Smooth muscle cell (in vitro differentiated cells): ENCODE data around the gene PIK3R6. TPM values are rescaled to one million over a fixed set of nuclear protein-coding genes. Genes with fewer than 3 reads are reported as not detected.
A peak's percentile ranks its signal among the peaks of the same experiment; 100 is the strongest.

Experiments used
- DNase-seq: peaks from one replicate; lab custom pipeline; 2025; ENCODE audit not compliant: unreplicated experiment; lab: John Stamatoyannopoulos, UW
- H2AFZ ChIP-seq: fragments of 200-600 bp; sonication (generic); 2 replicates; pipeline ENCODE4 v1.6.0; 2016; ENCODE audit warnings: antibody characterized with exemption, low read depth, mild to moderate bottlenecking
- H3F3A ChIP-seq: fragments of 200-600 bp; sonication (generic); 2 replicates; pipeline ENCODE4 v1.6.0; 2017; ENCODE audit warnings: antibody characterized with exemption, low read depth
- H3K27ac ChIP-seq: fragments of 200-600 bp; sonication (generic); 2 replicates; pipeline ENCODE4 v1.5.1; 2016; ENCODE audit warnings: low read depth, mild to moderate bottlenecking
- H3K27me3 ChIP-seq: fragments of 200-600 bp; sonication (generic); 2 replicates; pipeline ENCODE4 v1.6.1; 2016; ENCODE audit warnings: low read depth, mild to moderate bottlenecking
- H3K36me3 ChIP-seq: fragments of 200-600 bp; sonication (generic); 2 replicates; pipeline ENCODE4 v1.5.1; 2016; ENCODE audit warnings: low read depth
- H3K4me1 ChIP-seq: fragments of 200-600 bp; sonication (generic); 2 replicates; pipeline ENCODE4 v1.5.1; 2016; ENCODE audit warnings: low read depth
- H3K4me2 ChIP-seq: fragments of 200-600 bp; sonication (generic); 2 replicates; pipeline ENCODE4 v1.6.0; 2016; ENCODE audit warnings: mild to moderate bottlenecking
- H3K4me3 ChIP-seq: fragments of 200-600 bp; sonication (generic); 2 replicates; pipeline ENCODE4 v1.5.1; 2016; ENCODE audit warnings: mild to moderate bottlenecking
- H3K79me2 ChIP-seq: fragments of 200-600 bp; sonication (generic); 2 replicates; pipeline ENCODE4 v1.6.0; 2016; ENCODE audit warnings: low read depth, mild to moderate bottlenecking
- H3K9ac ChIP-seq: fragments of 200-600 bp; sonication (generic); 2 replicates; pipeline ENCODE4 v1.6.0; 2016; ENCODE audit warnings: low read depth
- H3K9me3 ChIP-seq: fragments of 200-600 bp; sonication (generic); replicated peaks from 2 replicates; pipeline ENCODE4 v1.5.1; 2016; ENCODE audit warnings: low read depth
- H4K20me1 ChIP-seq: fragments of 200-600 bp; sonication (generic); 2 replicates; pipeline ENCODE4 v1.6.0; 2016; ENCODE audit warnings: low read depth
- WGBS: methylation state at CpG from one replicate; pipeline ENCODE4 v1.1.7; 2016; ENCODE audit warnings: low lambda C conversion rate; 5-methylcytosine and 5-hydroxymethylcytosine counted together
- polyA plus RNA-seq: library from polyadenylated mRNA; unstranded; fragments of >200 nt; fragmentation: Nextera tagmentation; extraction: Ambion mirVana; gene quantifications from 2 replicates; pipeline ENCODE4 v1.2.1, GENCODE V29; 2016
- total RNA-seq: library from RNA; depleted of rRNA; stranded (reverse); fragments of >200 nt; gene quantifications from 2 replicates; pipeline ENCODE4 v1.2.3, GENCODE V29; 2014
- TF ChIP-seq, protein P1 (sequence below): fragments of 200-600 bp; sonication (generic); IDR thresholded peaks from 2 replicates; pipeline ENCODE4 v1.5.1; 2017; ENCODE audit warnings: borderline replicate concordance, mild to moderate bottlenecking, antibody characterized with exemption; ENCODE audit not compliant: insufficient read depth, poor library complexity, severe bottlenecking

The PIK3R6 gene
- total and polyA plus RNA-seq, 2 experiments from 2014 or later, result not detected

DNA sequence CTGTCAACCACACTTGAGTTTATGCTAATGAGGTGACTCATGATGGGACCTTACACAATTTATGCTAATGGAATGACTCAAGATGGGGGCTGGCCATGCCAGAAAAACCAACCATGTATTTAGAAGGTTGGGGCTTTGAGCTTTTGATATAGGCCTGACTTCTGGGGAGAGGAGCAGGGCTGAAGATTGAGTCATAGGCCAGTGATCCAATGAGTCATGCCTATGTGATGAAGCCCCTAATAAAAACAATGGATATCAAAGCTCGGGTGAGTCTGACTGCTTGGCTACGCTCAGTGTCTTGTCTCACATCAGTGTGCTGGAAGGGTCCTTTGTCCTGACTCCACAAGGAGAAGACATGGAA lies 75.6 kb downstream of the PIK3R6 start:
- Histone ChIP-seq H3K9me3 (no peaks in the 10 kb centered on the region), H3K9ac (no peak overlapping the region), H3K4me1 (no peaks in the 10 kb centered on the region), H3K4me3 (no peak overlapping the region), H3F3A (peaks cover 4% of the 10 kb centered on the region), H3K27me3 (peaks cover 6% of the 10 kb centered on the region), H2AFZ (no peak overlapping the region), H3K79me2 (no peaks in the 10 kb centered on the region), H3K27ac (peak overlapping the region; percentile 31), H4K20me1 (no peaks in the 10 kb centered on the region), H3K4me2 (no peak overlapping the region), H3K36me3 (no peaks in the 10 kb centered on the region)
- DNase-seq, result no peak
- 42% methylated on average over 2 of the region's 2 CpGs for WGBS
- TF ChIP-seq, protein P1, sequence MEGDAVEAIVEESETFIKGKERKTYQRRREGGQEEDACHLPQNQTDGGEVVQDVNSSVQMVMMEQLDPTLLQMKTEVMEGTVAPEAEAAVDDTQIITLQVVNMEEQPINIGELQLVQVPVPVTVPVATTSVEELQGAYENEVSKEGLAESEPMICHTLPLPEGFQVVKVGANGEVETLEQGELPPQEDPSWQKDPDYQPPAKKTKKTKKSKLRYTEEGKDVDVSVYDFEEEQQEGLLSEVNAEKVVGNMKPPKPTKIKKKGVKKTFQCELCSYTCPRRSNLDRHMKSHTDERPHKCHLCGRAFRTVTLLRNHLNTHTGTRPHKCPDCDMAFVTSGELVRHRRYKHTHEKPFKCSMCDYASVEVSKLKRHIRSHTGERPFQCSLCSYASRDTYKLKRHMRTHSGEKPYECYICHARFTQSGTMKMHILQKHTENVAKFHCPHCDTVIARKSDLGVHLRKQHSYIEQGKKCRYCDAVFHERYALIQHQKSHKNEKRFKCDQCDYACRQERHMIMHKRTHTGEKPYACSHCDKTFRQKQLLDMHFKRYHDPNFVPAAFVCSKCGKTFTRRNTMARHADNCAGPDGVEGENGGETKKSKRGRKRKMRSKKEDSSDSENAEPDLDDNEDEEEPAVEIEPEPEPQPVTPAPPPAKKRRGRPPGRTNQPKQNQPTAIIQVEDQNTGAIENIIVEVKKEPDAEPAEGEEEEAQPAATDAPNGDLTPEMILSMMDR, result no peak

GRCh38 chr17:8791248-8791909 lies 76.1 kb downstream of the PIK3R6 start:
- no peaks in the 10 kb centered on the region for H3K36me3 ChIP-seq
- H3K27me3 ChIP-seq, result peaks cover 4% of the 10 kb centered on the region
- WGBS, result 83% methylated on average over 4 of the region's 4 CpGs
- peaks cover 4% of the 10 kb centered on the region for H3F3A ChIP-seq
- H3K4me2 ChIP-seq, result no peak overlapping the region
- no peaks in the 10 kb centered on the region for H3K4me1 ChIP-seq
- H4K20me1 ChIP-seq, result no peaks in the 10 kb centered on the region
- H2AFZ ChIP-seq, result no peak overlapping the region
- no peak for DNase-seq
- H3K79me2 ChIP-seq, result no peaks in the 10 kb centered on the region
- TF ChIP-seq, protein P1, result peak; percentile 26
- no peak overlapping the region for H3K27ac ChIP-seq
- no peaks in the 10 kb centered on the region for H3K9me3 ChIP-seq
- no peak overlapping the region for H3K4me3 ChIP-seq
- no peak overlapping the region for H3K9ac ChIP-seq

DNA sequence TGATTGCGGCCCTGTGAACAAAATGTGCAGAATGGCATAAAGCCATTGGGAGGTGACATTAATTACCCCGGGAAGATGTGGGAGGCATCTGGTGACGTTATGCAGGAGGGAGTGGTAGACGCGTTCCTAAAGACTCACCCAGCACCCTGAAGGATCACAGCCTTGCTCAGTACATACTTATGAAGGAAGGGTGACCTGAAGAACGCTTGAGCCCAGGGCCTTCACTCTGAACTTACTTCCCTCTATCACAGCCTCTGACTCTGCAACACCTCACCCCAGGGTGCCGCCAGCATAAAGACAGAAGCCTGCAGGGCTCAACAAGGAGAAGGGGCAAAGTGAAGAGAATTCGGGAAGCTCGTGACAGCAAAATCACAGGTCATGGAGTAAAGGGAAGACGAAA lies 77.7 kb downstream of the PIK3R6 start:
- no peak overlapping the region for H3K9ac ChIP-seq
- 78% methylated on average over 10 of the region's 10 CpGs for WGBS
- no peak overlapping the region for H3K4me3 ChIP-seq
- H3K9me3 ChIP-seq, result no peaks in the 10 kb centered on the region
- H3K27me3 ChIP-seq, result no peaks in the 10 kb centered on the region
- peaks cover 4% of the 10 kb centered on the region for H3F3A ChIP-seq
- no peak overlapping the region for H2AFZ ChIP-seq
- H3K27ac ChIP-seq, result no peak overlapping the region
- TF ChIP-seq, protein P1, result no peak
- DNase-seq, result no peak
- H3K4me1 ChIP-seq, result no peaks in the 10 kb centered on the region
- no peaks in the 10 kb centered on the region for H3K79me2 ChIP-seq
- no peaks in the 10 kb centered on the region for H3K36me3 ChIP-seq
- H3K4me2 ChIP-seq, result no peak overlapping the region
- no peaks in the 10 kb centered on the region for H4K20me1 ChIP-seq

DNA sequence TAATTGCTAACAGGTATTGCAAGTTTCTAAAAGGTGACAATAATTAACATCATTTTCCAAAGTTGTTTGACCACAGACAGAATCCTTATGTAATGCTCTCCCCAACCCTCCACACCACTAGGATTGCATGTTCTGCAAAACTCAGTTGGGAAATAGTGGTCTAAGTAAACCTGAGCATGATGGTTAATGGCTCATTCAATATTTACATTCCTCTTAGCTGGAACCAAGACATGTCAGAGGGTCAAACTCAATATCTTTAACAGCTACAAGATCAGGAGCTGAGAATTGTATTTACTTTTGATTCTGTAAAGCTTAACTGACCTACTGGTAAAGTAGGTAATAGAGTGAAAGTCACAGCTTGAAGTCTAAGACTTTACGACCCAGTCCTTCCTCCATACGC lies 78.5 kb downstream of the PIK3R6 start:
- Histone ChIP-seq H3F3A (peaks cover 4% of the 10 kb centered on the region), H4K20me1 (no peaks in the 10 kb centered on the region), H3K4me1 (no peaks in the 10 kb centered on the region), H2AFZ (no peak overlapping the region), H3K79me2 (no peaks in the 10 kb centered on the region), H3K9ac (no peak overlapping the region), H3K36me3 (no peaks in the 10 kb centered on the region), H3K9me3 (no peaks in the 10 kb centered on the region), H3K27ac (no peak overlapping the region), H3K4me3 (no peak overlapping the region), H3K27me3 (no peaks in the 10 kb centered on the region), H3K4me2 (no peak overlapping the region)
- DNase-seq, result no peak
- TF ChIP-seq, protein P1, result no peak
- WGBS, result 93% methylated on average over 2 of the region's 2 CpGs
